GM21825 (cell line): Measurements from ENCODE around the gene EXPH5.
"Not testable (repeated sequence)": the region's sequence is repeated elsewhere in the genome, so short reads cannot be mapped to it uniquely, and the experiment has no call there.

Experiments used
- ATAC-seq: cut with Tn5 transposase; IDR thresholded peaks from one replicate; pipeline ENCODE4 v1.9.1; 2021; ENCODE audit warnings: mild to moderate bottlenecking, moderate library complexity; ENCODE audit not compliant: unreplicated experiment

Gene EXPH5

GRCh38 chr11:108606495-108607160 is 13.1 kb upstream of the EXPH5 start:
- no peak for ATAC-seq

- ATAC-seq = no peak
Measured at GRCh38 chr11:108606070-108606469, 12.5 kb upstream of the EXPH5 start.

- ATAC-seq = not testable (repeated sequence)
Measured at GRCh38 chr11:108602818-108603217, 9.2 kb upstream of the EXPH5 start.

- ATAC-seq = no peak
Measured at GRCh38 chr11:108601150-108601549, 7.6 kb upstream of the EXPH5 start.

- ATAC-seq = no peak
Measured at GRCh38 chr11:108599978-108600377, 6.4 kb upstream of the EXPH5 start.

- no peak for ATAC-seq
Measured at GRCh38 chr11:108597736-108598355, 4.3 kb upstream of the EXPH5 start.

GRCh38 chr11:108596701-108597100 is 3.1 kb upstream of the EXPH5 start:
- no peak for ATAC-seq

- ATAC-seq = no peak
Measured at GRCh38 chr11:108593923-108594434, 411 bp upstream of the EXPH5 start.

GRCh38 chr11:108592591-108593213 is 866 bp downstream of the EXPH5 start:
- ATAC-seq = peak; percentile 27

- ATAC-seq = no peak
Measured at GRCh38 chr11:108591893-108592292, 1.7 kb downstream of the EXPH5 start.

GRCh38 chr11:108589136-108589535 is 4.4 kb downstream of the EXPH5 start:
- no peak for ATAC-seq

- ATAC-seq = no peak
Measured at GRCh38 chr11:108588287-108588686, 5.3 kb downstream of the EXPH5 start.

GRCh38 chr11:108587109-108587508 is 6.5 kb downstream of the EXPH5 start:
- ATAC-seq = no peak

- ATAC-seq = no peak
Measured at GRCh38 chr11:108586600-108586999, 7.0 kb downstream of the EXPH5 start.

GRCh38 chr11:108586185-108586584 is 7.4 kb downstream of the EXPH5 start:
- not testable (repeated sequence) for ATAC-seq

- ATAC-seq = no peak
Measured at GRCh38 chr11:108584973-108585372, 8.6 kb downstream of the EXPH5 start.

- ATAC-seq = no peak
Measured at GRCh38 chr11:108580645-108581044, 12.9 kb downstream of the EXPH5 start.

GRCh38 chr11:108580043-108580442 is 13.5 kb downstream of the EXPH5 start:
- no peak for ATAC-seq

- no peak for ATAC-seq
Measured at GRCh38 chr11:108576523-108576922, 17.0 kb downstream of the EXPH5 start.

GRCh38 chr11:108574675-108575074 is 18.9 kb downstream of the EXPH5 start:
- no peak for ATAC-seq

GRCh38 chr11:108571001-108571400 is 22.6 kb downstream of the EXPH5 start:
- no peak for ATAC-seq

GRCh38 chr11:108569896-108570295 is 23.7 kb downstream of the EXPH5 start:
- ATAC-seq = no peak
